22Rv1 (cell line): ENCODE measurements around the gene TTC1.

Experiments
- H3K27ac ChIP-seq: fragments of 450-650 bp; 2 replicates; pipeline ENCODE4 v1.5.1; 2017
- ZFX ChIP-seq: fragments of 450-650 bp; IDR thresholded peaks from 2 replicates; pipeline ENCODE4 v1.6.1; 2017; ENCODE audit warnings: antibody characterized with exemption, borderline replicate concordance
- TF ChIP-seq, protein P1 (sequence below): fragments of 450-650 bp; IDR thresholded peaks from 2 replicates; pipeline ENCODE4 v1.5.1; 2017; ENCODE audit warnings: mild to moderate bottlenecking

The TTC1 gene

DNA sequence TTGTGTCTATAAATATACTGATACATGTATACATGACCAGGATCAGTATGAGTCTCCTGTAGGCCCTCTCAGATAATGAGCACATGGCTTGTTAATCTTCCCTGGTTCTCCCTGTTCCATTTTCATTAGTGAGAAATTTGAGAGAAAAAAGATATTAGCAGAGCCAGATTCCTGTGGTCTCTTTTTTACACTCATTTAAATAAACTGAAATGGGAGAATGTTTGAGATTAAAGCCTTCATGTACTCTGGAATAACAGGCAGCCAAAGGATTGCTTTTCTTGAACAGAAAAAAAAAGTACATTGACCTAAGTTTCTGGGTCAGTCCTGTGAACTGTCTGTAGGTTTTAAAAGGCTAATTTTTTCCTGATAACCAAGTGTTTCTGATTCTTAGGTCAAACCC lies 66.1 kb downstream of the TTC1 start:
- TF ChIP-seq ZFX = no peak
- TF ChIP-seq, protein P1, sequence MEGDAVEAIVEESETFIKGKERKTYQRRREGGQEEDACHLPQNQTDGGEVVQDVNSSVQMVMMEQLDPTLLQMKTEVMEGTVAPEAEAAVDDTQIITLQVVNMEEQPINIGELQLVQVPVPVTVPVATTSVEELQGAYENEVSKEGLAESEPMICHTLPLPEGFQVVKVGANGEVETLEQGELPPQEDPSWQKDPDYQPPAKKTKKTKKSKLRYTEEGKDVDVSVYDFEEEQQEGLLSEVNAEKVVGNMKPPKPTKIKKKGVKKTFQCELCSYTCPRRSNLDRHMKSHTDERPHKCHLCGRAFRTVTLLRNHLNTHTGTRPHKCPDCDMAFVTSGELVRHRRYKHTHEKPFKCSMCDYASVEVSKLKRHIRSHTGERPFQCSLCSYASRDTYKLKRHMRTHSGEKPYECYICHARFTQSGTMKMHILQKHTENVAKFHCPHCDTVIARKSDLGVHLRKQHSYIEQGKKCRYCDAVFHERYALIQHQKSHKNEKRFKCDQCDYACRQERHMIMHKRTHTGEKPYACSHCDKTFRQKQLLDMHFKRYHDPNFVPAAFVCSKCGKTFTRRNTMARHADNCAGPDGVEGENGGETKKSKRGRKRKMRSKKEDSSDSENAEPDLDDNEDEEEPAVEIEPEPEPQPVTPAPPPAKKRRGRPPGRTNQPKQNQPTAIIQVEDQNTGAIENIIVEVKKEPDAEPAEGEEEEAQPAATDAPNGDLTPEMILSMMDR = no peak
- no peak overlapping the region for H3K27ac ChIP-seq

- TF ChIP-seq, protein P1 = no peak
- no peak overlapping the region for H3K27ac ChIP-seq
Measured at GRCh38 chr5:160076997-160077396, 68.1 kb downstream of the TTC1 start.

GRCh38 chr5:160079753-160080152 lies 70.8 kb downstream of the TTC1 start:
- TF ChIP-seq ZFX = no peak
- TF ChIP-seq, protein P1 = no peak
- no peak overlapping the region for H3K27ac ChIP-seq

DNA sequence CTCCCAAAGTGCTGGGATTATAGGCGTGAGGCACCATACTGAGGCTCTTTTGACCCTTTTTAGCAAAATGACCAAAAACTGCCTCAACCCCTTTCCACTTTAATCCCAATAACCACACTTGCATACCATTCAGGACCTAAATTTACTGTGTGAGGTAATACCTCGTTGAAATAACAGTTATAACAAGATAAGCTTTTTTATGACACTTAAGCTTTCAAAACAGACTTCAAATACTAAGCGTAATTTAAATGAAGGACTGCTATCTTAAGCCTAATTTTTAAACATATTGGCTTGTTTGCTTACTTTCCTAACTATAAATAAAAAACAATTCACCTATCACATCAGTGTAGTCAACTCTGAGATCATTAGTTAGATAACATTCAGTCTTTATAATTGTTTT lies 72.6 kb downstream of the TTC1 start:
- TF ChIP-seq ZFX = no peak
- TF ChIP-seq, protein P1 = no peak
- no peak overlapping the region for H3K27ac ChIP-seq

DNA sequence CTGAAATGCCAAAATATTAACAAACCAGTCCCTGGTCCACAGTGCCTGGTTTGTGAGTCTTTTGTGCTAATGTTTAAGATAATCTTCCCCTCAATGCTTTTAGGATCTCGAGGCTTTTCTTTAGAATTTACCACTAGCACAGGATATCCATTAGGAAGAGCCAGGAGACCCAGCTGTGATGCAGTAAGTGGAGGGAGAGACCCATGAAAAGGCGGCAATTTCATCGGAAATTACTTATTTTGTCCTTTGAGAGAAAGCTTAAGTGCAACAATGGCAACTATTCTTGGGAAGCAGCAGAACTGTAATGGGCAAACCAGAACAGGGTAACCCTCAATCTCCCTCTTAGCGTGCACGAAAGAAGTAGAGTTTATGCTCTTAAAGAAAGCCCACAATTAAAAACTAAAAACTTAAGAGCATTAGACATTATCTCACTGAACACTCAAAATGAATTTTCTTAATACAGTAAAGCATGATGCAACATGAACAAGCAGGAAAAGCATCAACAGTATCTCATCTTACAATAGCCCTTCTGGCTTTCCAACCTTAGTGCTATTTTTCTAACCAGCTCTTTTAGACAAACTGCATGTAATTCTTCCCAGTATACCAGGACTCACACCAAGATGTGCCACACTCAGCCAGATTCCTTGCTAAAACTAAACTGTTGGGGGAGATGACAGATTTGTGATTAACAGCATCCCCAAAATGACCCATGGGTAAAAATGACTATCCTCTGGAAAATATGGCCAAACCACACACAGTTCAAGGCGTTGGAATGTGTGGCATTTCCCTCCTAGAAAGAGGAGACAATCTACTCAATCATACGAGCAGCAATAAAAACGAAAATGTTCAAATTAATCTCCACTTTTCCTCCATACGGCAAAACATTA lies 73.9 kb downstream of the TTC1 start:
- TF ChIP-seq ZFX = no peak
- no peak overlapping the region for H3K27ac ChIP-seq

- no peak for TF ChIP-seq ZFX
- TF ChIP-seq, protein P1 = no peak
- H3K27ac ChIP-seq = no peak overlapping the region
Measured at GRCh38 chr5:160083501-160083900, 74.6 kb downstream of the TTC1 start.

- H3K27ac ChIP-seq = no peak overlapping the region
- no peak for TF ChIP-seq ZFX
- TF ChIP-seq, protein P1 = no peak
Measured at GRCh38 chr5:160084144-160084543, 75.2 kb downstream of the TTC1 start.

DNA sequence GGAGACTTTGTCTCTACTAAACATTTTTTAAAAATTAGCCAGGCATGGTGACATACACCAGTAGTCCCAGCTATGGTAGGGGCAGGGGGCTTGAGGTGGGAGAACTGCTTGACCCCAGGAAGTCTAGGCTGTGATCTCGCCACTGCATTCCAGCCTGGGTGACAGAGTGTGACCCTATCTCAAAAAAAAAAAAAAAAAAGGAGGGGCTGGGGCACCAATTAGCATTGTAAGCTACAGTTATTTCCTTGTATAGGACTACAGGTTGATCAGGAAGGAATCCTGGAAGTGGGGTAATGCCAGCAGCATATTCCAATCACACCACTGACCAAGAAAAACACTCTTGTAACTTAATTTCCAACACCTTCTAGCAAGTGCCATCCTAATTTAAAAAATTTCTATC lies 78.3 kb downstream of the TTC1 start:
- no peak overlapping the region for H3K27ac ChIP-seq
- TF ChIP-seq, protein P1 = no peak
- TF ChIP-seq ZFX = no peak
